MCF 10A (cell line): Measurements from ENCODE around the gene STK10. TPM values are rescaled to one million over a fixed set of nuclear protein-coding genes. Genes with fewer than 3 reads are reported as not detected.

Source experiments
- BruUV-seq: library from RNA; stranded (reverse); fragments of 400-500 nt; replicated peaks from 2 replicates; lab custom pipeline; 2021; lab: Mats Ljungman, UMichigan
- CTCF ChIA-PET: fragments of 300-600 bp; sonication (Branson Sonifier 250); formaldehyde crosslinking; extraction: SDS; loops from one replicate; lab custom pipeline; 2021; ENCODE audit warnings: antibody characterized with exemption, inconsistent platforms; lab: Yijun Ruan, JAX
- POLR2A ChIA-PET: fragments of 300-600, 350-650 bp; sonication (Branson Sonifier 250); formaldehyde crosslinking; extraction: SDS; loops from one replicate; lab custom pipeline; 2020; ENCODE audit warnings: antibody characterized with exemption, inconsistent platforms; lab: Yijun Ruan, JAX
- DNase-seq: peaks from one replicate; pipeline ENCODE4 v3.0.0-alpha.2; 2018; ENCODE audit not compliant: unreplicated experiment
- H3K27ac Mint-ChIP-seq: one replicate; pipeline ENCODE4 v1.8.0; 2022; ENCODE audit warnings: mild to moderate bottlenecking, low read depth, mixed read lengths; ENCODE audit not compliant: unreplicated experiment
- H3K27me3 Mint-ChIP-seq: one replicate; pipeline ENCODE4 v1.8.0; 2022; ENCODE audit warnings: mixed read lengths; ENCODE audit not compliant: insufficient read depth, unreplicated experiment
- H3K36me3 Mint-ChIP-seq: one replicate; pipeline ENCODE4 v1.8.0; 2022; ENCODE audit warnings: mild to moderate bottlenecking, moderate library complexity, mixed read lengths; ENCODE audit not compliant: insufficient read depth, unreplicated experiment
- H3K4me1 Mint-ChIP-seq: one replicate; pipeline ENCODE4 v1.8.0; 2022; ENCODE audit warnings: mixed read lengths; ENCODE audit not compliant: insufficient read depth, unreplicated experiment
- H3K4me3 Mint-ChIP-seq: one replicate; pipeline ENCODE4 v1.8.0; 2022; ENCODE audit warnings: mild to moderate bottlenecking, moderate library complexity, mixed read lengths; ENCODE audit not compliant: unreplicated experiment
- H3K9me3 Mint-ChIP-seq: one replicate; pipeline ENCODE4 v1.8.0; 2022; ENCODE audit warnings: mixed read lengths; ENCODE audit not compliant: unreplicated experiment
- CTCF ChIP-seq: fragments of 200-600 bp; IDR thresholded peaks from one replicate; pipeline ENCODE4 v1.8.0; 2022; ENCODE audit warnings: antibody characterized with exemption, mild to moderate bottlenecking; ENCODE audit not compliant: unreplicated experiment
- intact Hi-C: fragments of 100-400 bp; cut with micrococcal nuclease; formaldehyde crosslinking; loops from 2 replicates; pipeline ENCODE4 v1.14.1; 2022
- total RNA-seq: library from RNA; stranded (reverse); gene quantifications from 2 replicates; pipeline ENCODE4 v1.2.3, GENCODE V29; 2022

STK10 gene
- total RNA-seq, 1 experiment from 2014 or later: 46.5 TPM

GRCh38 chr5:172117977-172118701 is 69.9 kb downstream of the STK10 start:
- ChIA-PET CTCF (interaction anchor here (0.9 to 2.3 kb wide), 3 partner anchors 10 to 70 kb away, joined by 3 to 8 read pairs (median 5); partner anchors contain the start of gene STK10), POLR2A (interaction anchor here (0.7 kb wide), 1 partner anchor 223 kb away, joined by 3 read pairs; no protein-coding TSS in a partner anchor)
- no peak for DNase-seq
- H3K9me3 Mint-ChIP-seq: no peaks in the 10 kb centered on the region
- no TSS peak for BruUV-seq
- H3K4me3 Mint-ChIP-seq: no peak overlapping the region
- peaks cover 29% of the 10 kb centered on the region for H3K36me3 Mint-ChIP-seq
- intact Hi-C loops: no loop called here
- no peaks in the 10 kb centered on the region for H3K27me3 Mint-ChIP-seq
- TF ChIP-seq CTCF: no peak
- peaks cover 6% of the 10 kb centered on the region for H3K4me1 Mint-ChIP-seq
- no peak overlapping the region for H3K27ac Mint-ChIP-seq

GRCh38 chr5:172115541-172115982 is 72.5 kb downstream of the STK10 start:
- H3K4me1 Mint-ChIP-seq: peaks cover 20% of the 10 kb centered on the region
- ChIA-PET POLR2A (interaction anchor here (0.6 kb wide), 1 partner anchor 67 kb away, joined by 3 read pairs; no protein-coding TSS in a partner anchor), CTCF (interaction anchor here (1.1 to 1.5 kb wide), 2 partner anchors 10 to 178 kb away, joined by 4 to 8 read pairs; no protein-coding TSS in a partner anchor)
- no peak for TF ChIP-seq CTCF
- H3K27me3 Mint-ChIP-seq: no peaks in the 10 kb centered on the region
- no TSS peak for BruUV-seq
- H3K4me3 Mint-ChIP-seq: no peak overlapping the region
- H3K36me3 Mint-ChIP-seq: peaks cover 29% of the 10 kb centered on the region
- no peaks in the 10 kb centered on the region for H3K9me3 Mint-ChIP-seq
- intact Hi-C loops: no loop called here
- no peak for DNase-seq
- H3K27ac Mint-ChIP-seq: no peak overlapping the region

- no peak for DNase-seq
- no peak overlapping the region for H3K27ac Mint-ChIP-seq
- ChIA-PET CTCF (interaction anchor here (1.1 to 1.5 kb wide), 3 partner anchors 9 to 179 kb away, joined by 3 to 8 read pairs (median 4); partner anchors contain the start of gene STK10), POLR2A (interaction anchor here (0.6 kb wide), 1 partner anchor 68 kb away, joined by 3 read pairs; no protein-coding TSS in a partner anchor)
- no peaks in the 10 kb centered on the region for H3K9me3 Mint-ChIP-seq
- H3K4me3 Mint-ChIP-seq: no peak overlapping the region
- peaks cover 23% of the 10 kb centered on the region for H3K4me1 Mint-ChIP-seq
- TF ChIP-seq CTCF: no peak
- no peaks in the 10 kb centered on the region for H3K27me3 Mint-ChIP-seq
- intact Hi-C loops: no loop called here
- peaks cover 34% of the 10 kb centered on the region for H3K36me3 Mint-ChIP-seq
- BruUV-seq: no TSS peak
Measured at GRCh38 chr5:172114875-172115422, 73.1 kb downstream of the STK10 start.

GRCh38 chr5:172113036-172113435 is 75.0 kb downstream of the STK10 start:
- Mint-ChIP-seq H3K4me1 (peaks cover 26% of the 10 kb centered on the region), H3K36me3 (peaks cover 36% of the 10 kb centered on the region), H3K27ac (no peak overlapping the region), H3K4me3 (no peak overlapping the region), H3K27me3 (no peaks in the 10 kb centered on the region), H3K9me3 (no peaks in the 10 kb centered on the region)
- no TSS peak for BruUV-seq
- no peak for DNase-seq
- CTCF ChIA-PET: interaction anchor here (0.6 kb wide), 1 partner anchor 8 kb away, joined by 3 read pairs; no protein-coding TSS in a partner anchor
- POLR2A ChIA-PET: no interaction called here
- intact Hi-C loops: no loop called here
- TF ChIP-seq CTCF: no peak
